Colonic mucosa (tissue), 4 donors: ENCODE data around the gene PIANP. TPM values are rescaled to one million over a fixed set of nuclear protein-coding genes. Genes with fewer than 3 reads are reported as not detected.
"Not testable (repeated sequence)": the region's sequence is repeated elsewhere in the genome, so short reads cannot be mapped to it uniquely, and the experiment has no call there.

Source experiments
- DNase-seq: peaks from one replicate; pipeline ENCODE4 v3.0.0-alpha.2; 2020
- H3K27ac ChIP-seq: fragments of 200-600 bp; one replicate; pipeline ENCODE4 v1.8.0; 2021
- H3K27me3 ChIP-seq: fragments of 200-600 bp; one replicate; pipeline ENCODE4 v1.8.0; 2021
- H3K36me3 ChIP-seq: fragments of 200-600 bp; one replicate; pipeline ENCODE4 v1.8.0; 2021
- H3K4me1 ChIP-seq: fragments of 200-600 bp; one replicate; pipeline ENCODE4 v1.8.0; 2021; ENCODE audit warnings: mild to moderate bottlenecking
- H3K4me3 ChIP-seq: fragments of 200-600 bp; one replicate; pipeline ENCODE4 v1.8.0; 2021
- H3K9ac ChIP-seq, 2 donors: one replicate each; pipeline ENCODE4 v1.7.0; 2013; ENCODE audit warnings: control low read depth in 2 of 2, low read depth in 2 of 2, low read length in 2 of 2
- H3K9me3 ChIP-seq: fragments of 200-600 bp; one replicate; pipeline ENCODE4 v1.8.0; 2021
- intact Hi-C: fragments of 100-400 bp; cut with DNase I; formaldehyde crosslinking; loops from one replicate; pipeline ENCODE4 v1.14.1; 2022
- total RNA-seq, 2 donors: library from RNA; stranded (reverse); fragmentation: NEBNext Ultra II Directional in 1 of 2; extraction: Animal tissue kit (Norgen Biotek cat#: 25700) in 1 of 2; gene quantifications; one replicate each; pipeline ENCODE4 v1.2.1, GENCODE V29; 2021
- TF ChIP-seq, protein P1 (sequence below): fragments of 200-600 bp; IDR thresholded peaks from one replicate; pipeline ENCODE4 v1.8.0; 2022; ENCODE audit warnings: antibody characterized with exemption, mild to moderate bottlenecking
- donor health status: healthy.
- donor health status: DM: no; HTN: no; CAD: no.
- donor health status: DM: no; HTN: no; CAD: no.

PIANP gene
- total RNA-seq, 2 donors from 2014 or later, result 0.44 to 1.2 TPM

DNA sequence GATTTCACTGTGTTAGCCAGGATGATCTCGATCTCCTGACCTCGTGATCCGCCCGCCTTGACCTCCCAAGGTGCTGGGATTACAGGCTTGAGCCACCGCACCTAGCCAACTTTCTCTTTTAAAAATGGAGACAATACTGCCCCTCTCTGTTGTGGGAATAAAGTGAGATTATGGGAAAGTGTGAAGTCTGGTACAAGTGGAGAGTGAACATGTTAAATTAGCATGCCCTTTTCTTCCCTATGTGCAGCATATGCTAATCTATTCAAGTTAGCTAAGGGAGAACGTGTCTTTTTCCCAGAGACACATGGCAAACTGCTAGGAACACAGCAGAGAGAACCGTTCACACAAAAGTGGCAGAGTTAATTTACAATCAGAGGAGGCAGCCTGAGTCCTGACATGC lies 24.7 kb upstream of the PIANP start:
- TF ChIP-seq, protein P1, sequence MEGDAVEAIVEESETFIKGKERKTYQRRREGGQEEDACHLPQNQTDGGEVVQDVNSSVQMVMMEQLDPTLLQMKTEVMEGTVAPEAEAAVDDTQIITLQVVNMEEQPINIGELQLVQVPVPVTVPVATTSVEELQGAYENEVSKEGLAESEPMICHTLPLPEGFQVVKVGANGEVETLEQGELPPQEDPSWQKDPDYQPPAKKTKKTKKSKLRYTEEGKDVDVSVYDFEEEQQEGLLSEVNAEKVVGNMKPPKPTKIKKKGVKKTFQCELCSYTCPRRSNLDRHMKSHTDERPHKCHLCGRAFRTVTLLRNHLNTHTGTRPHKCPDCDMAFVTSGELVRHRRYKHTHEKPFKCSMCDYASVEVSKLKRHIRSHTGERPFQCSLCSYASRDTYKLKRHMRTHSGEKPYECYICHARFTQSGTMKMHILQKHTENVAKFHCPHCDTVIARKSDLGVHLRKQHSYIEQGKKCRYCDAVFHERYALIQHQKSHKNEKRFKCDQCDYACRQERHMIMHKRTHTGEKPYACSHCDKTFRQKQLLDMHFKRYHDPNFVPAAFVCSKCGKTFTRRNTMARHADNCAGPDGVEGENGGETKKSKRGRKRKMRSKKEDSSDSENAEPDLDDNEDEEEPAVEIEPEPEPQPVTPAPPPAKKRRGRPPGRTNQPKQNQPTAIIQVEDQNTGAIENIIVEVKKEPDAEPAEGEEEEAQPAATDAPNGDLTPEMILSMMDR, result no peak

DNA sequence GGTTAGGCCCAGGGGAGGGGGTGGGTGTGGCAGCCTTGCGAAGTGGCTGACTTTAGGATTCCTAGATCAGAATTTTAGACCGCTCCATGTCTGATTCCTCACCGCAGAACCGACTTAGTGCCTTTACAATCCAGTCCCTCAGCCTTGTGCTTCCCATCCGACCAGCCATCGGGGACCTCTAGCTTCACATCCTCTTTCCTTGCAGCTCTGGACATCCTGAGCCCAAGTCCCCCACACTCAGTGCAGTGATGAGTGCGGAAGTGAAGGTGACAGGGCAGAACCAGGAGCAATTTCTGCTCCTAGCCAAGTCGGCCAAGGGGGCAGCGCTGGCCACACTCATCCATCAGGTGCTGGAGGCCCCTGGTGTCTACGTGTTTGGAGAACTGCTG lies 23.8 kb upstream of the PIANP start:
- Histone ChIP-seq H3K36me3 (peaks cover under 1% of the 10 kb centered on the region), H3K4me3 (peak overlapping the region; percentile 44), H3K27ac (peak overlapping the region; percentile 80), H3K27me3 (no peaks in the 10 kb centered on the region), H3K9me3 (no peaks in the 10 kb centered on the region), H3K4me1 (peaks cover 6% of the 10 kb centered on the region), H3K9ac (peak overlapping the region; percentile 56 to 65)
- TF ChIP-seq, protein P1, result no peak
- intact Hi-C loops, result loop anchor here (5.0 kb wide), 1 partner anchor 62 kb away; the partner anchor contains the start of gene ING4
- DNase-seq, result peak; percentile 38

More for the DNA sequence above, 24.7 kb upstream of the PIANP start:
- H3K27ac ChIP-seq, result no peak overlapping the region
- H3K9ac ChIP-seq, result no peak overlapping the region
- peaks cover 6% of the 10 kb centered on the region for H3K4me1 ChIP-seq
- intact Hi-C loops, result no loop called here
- no peak overlapping the region for H3K4me3 ChIP-seq
- DNase-seq, result no peak
- peaks cover 10% of the 10 kb centered on the region for H3K36me3 ChIP-seq
- H3K9me3 ChIP-seq, result no peaks in the 10 kb centered on the region
- H3K27me3 ChIP-seq, result no peaks in the 10 kb centered on the region

- H3K36me3 ChIP-seq, result no peaks in the 10 kb centered on the region
- TF ChIP-seq, protein P1, result no peak
- H3K27me3 ChIP-seq, result no peaks in the 10 kb centered on the region
- peak; percentile 99 for DNase-seq
- peak within 1 kb of the TSS; percentile 44 for H3K4me3 ChIP-seq
- peaks cover 6% of the 10 kb centered on the region for H3K4me1 ChIP-seq
- peak within 1 kb of the TSS; percentile 80 for H3K27ac ChIP-seq
- H3K9ac ChIP-seq, result peak within 1 kb of the TSS; percentile 56 to 65
- intact Hi-C loops, result loop anchor here (5.0 kb wide), 1 partner anchor 62 kb away; the partner anchor contains the start of gene ING4
- no peaks in the 10 kb centered on the region for H3K9me3 ChIP-seq
Measured at GRCh38 chr12:6723607-6724408, 23.2 kb upstream of the PIANP start, which contains the start of gene COPS7A. TSS of gene COPS7A (plus strand) at chr12:6724046. CDS start at chr12:6724657, 611 bp downstream.

GRCh38 chr12:6722863-6723262 lies 22.2 kb upstream of the PIANP start:
- Histone ChIP-seq H3K27ac (no peak overlapping the region), H3K9me3 (no peaks in the 10 kb centered on the region), H3K4me3 (no peak overlapping the region), H3K4me1 (peaks cover 6% of the 10 kb centered on the region), H3K36me3 (no peaks in the 10 kb centered on the region), H3K27me3 (no peaks in the 10 kb centered on the region), H3K9ac (no peak overlapping the region)
- intact Hi-C loops, result loop anchor here (5.0 kb wide), 1 partner anchor 61 kb away; the partner anchor contains the start of gene ING4
- DNase-seq, result no peak
- TF ChIP-seq, protein P1, result no peak

DNA sequence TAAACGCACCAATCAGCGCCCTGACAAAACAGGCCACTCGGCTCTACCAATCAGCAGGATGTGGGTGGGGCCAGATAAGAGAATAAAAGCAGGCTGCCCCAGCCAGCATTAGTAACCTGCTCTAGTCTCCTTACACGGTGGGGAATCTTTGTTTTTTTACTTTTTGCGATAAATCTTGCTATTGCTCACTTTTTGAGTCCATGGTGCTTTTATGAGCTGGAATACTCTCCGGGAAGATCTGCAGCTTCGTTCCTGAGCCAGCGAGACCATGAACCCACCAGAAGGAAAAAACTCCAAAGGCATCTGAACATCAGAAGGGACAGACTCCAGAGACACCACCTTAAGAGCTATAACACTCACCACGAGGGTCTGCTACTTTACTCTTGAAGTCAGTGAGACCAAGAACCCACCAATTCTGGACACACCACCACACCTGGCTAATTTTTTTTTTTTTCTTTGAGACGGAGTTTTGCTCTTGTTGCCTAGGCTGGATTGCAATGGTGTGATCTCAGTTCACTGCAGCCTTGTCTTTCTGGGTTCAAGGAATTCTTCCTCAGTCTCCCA lies 16.3 kb upstream of the PIANP start:
- intact Hi-C loops, result no loop called here
- no peak for DNase-seq
- TF ChIP-seq, protein P1, result no peak

GRCh38 chr12:6716031-6716873 lies 15.6 kb upstream of the PIANP start:
- intact Hi-C loops, H3K9me3 ChIP-seq, H3K36me3 ChIP-seq, H3K4me3 ChIP-seq, H3K9ac ChIP-seq, H3K27me3 ChIP-seq, DNase-seq, H3K27ac ChIP-seq, H3K4me1 ChIP-seq: not testable (repeated sequence)

More for the DNA sequence above, 16.3 kb upstream of the PIANP start:
- Histone ChIP-seq H3K27me3 (no peaks in the 10 kb centered on the region), H3K36me3 (no peaks in the 10 kb centered on the region), H3K9ac (no peak overlapping the region), H3K4me3 (no peak overlapping the region), H3K9me3 (no peaks in the 10 kb centered on the region), H3K4me1 (no peaks in the 10 kb centered on the region), H3K27ac (no peak overlapping the region)
